ENCODE results near the gene FOXI1.

Gene FOXI1

GRCh38 chr5:170105642-170106611, at the start of gene FOXI1:
Gene FOXI1, plus strand, starts transcription at chr5:170105897. Its CDS starts 61 bp downstream, at chr5:170105958.
- no peak for DNase-seq (ENCODE audit: low read depth)

DNA sequence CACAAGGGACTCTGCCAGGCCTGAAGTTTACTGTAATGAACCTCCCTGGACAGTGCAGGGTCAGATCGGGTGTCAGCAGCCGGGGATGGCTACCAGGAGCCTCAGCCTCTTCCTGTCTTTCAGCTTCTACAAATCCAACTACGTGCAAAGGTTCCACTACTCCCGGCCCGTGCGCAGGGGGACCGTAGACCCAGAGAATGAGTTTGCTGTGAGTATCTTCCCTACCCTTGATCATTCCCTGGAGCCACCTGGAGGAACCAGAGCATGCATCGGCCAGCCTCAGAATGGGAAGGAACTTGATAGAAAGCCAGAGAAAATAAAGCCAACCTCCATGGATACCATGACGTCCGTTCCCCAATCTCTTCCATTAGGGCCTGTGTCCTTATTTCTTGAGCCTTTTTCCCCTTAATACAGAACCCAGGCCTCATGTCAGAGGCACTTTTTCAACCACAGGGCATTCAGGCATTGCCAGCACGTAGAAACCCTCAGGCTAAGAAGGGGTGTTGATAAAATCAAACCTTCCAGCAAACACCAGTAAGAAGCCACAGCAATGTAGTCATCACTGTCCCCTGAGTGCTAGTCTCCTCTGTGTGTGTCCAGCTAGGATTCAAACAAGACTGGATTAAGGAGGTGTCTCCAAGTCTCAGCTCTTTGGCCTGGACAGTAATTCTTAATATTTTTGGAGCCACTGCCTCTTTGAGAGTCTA, 49.0 kb upstream of the FOXI1 start:
- DNase-seq (ENCODE audit: low read depth), result no peak

- DNase-seq (ENCODE audit: low read depth), result no peak
These were observed 48.4 kb upstream of the FOXI1 start for GRCh38 chr5:170057311-170057710.

GRCh38 chr5:170059221-170059620, 46.5 kb upstream of the FOXI1 start:
- DNase-seq (ENCODE audit: low read depth), result no peak

- no peak for DNase-seq (ENCODE audit: low read depth)
These were observed 38.5 kb upstream of the FOXI1 start for GRCh38 chr5:170067152-170067551.

DNA sequence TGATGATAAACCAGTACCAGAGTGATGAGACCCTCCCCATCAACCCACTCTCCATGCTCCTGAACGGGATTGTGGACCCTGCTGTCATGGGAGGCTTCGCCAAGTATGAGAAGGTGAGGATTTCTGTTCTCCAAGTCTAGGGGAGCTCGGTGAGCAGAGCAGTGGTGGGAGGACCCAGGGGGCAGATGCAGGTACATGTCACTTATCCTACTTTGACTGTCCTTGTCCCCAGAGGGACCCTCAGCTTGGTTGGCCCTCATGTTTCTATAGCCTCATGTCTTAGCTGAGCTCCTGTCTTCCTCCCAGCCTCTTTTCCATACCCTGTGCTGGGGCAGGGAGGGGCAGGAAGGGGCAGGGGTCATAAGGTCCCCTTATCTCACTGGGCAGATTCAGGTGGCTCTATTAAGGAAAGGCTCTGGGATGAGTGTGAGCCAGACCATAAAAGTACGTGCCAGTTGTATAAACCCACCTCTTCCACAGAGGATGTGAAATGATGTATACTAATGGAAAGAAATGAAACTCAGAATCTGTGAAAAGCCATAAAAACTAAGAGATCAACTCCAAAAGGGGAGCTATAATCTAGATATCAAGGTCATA, 38.0 kb upstream of the FOXI1 start:
- no peak for DNase-seq (ENCODE audit: low read depth)

DNA sequence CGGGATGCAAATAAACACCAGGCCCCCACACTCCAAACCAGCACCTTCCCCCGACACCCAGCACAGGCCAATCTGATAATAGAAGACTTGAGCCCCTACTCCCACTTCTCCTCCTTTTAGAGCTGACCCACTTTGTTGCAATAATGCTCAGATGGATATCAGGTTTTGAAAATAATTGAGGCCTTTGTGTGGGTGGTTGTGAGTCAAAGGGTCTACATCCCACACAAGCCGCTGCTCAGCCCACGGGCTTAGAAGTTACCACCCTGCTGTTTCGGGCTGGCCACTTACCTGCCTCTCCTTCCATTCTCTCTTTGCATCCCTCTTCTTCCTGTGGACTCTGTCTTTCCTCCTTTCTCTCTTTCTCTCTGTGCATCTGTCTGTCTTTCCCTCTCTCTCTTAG, 36.2 kb upstream of the FOXI1 start:
- DNase-seq (ENCODE audit: low read depth), result no peak

DNA sequence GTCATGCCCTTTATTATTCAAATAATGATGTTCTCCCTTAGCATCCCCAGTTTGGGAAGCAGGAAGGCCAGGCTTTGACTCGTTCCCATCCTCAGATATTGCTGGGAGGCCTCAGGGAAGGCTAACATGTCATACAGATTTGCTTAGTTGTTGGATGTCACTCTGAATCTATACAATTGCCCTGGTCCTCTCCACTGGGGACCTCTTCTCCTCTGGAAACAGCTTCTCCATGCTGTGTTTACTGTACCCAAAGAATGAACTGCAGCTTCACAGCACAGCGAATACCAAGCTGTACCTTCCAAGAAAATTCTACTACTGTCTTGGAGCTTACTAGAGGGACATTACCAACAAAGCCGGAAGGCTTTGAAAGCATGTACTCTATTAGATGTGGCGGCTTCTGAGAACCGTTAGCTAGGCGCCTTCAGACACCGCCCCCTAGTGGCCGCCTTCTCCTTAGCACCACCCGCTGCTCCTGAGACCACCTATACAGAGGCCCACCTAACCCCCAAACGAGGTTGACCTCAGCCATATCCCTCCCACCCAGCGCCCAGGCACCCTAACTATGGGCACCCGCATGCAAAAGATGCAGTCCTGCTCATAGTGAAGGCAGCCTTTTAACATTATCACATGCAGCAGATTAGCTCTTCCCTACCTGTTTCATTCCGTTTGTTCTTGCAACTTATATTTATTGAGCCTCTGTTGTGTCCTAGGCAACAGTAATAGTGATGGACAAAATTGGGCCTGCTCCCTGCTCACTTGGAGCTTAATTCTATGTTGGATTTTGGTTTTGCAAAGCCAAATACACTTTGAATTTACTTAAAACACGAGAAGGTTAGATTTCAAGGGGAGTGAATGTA, 34.9 kb upstream of the FOXI1 start:
- no peak for DNase-seq (ENCODE audit: low read depth)

DNA sequence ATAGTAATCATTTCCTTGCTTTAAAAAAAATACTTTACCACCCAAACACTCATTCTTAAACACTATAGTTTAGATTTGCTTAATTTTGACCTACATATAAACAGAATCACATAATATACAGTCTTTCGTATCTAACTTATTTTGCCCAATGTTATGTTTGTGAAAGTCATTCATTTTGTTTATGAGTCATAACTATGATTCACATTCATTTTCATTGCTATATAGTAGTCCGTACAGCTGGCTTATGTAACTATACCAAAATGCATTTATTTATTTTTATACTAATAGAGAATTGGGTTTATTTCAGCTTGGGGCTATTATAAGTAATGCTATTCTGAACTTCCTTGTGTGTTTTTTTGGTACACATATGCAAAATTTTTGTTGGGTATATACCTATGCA, 33.9 kb upstream of the FOXI1 start:
- no peak for DNase-seq (ENCODE audit: low read depth)

- DNase-seq (ENCODE audit: low read depth), result no peak
These were observed 30.0 kb upstream of the FOXI1 start for GRCh38 chr5:170075696-170076095.

DNA sequence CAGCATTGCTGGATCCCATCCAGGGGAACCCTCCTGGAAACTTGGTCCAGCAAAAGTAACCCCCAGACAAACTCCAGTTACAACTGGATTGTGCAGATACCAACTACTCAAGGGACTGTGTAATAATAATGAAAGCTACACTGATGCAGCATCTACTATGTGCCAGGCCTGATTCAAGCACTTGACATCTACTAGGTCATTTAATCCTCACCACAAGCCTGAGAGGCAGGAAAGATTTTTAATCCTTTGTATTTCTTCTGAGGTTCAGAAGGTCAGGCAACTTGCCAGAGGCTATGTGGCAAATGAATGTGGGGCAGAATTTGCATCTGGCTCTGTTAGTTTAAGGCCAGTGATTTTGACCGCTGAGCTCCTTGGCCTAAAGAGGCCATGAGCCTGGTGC, 29.5 kb upstream of the FOXI1 start:
- no peak for DNase-seq (ENCODE audit: low read depth)

- DNase-seq (ENCODE audit: low read depth), result no peak
These were observed 29.0 kb upstream of the FOXI1 start for GRCh38 chr5:170076739-170077138.

DNA sequence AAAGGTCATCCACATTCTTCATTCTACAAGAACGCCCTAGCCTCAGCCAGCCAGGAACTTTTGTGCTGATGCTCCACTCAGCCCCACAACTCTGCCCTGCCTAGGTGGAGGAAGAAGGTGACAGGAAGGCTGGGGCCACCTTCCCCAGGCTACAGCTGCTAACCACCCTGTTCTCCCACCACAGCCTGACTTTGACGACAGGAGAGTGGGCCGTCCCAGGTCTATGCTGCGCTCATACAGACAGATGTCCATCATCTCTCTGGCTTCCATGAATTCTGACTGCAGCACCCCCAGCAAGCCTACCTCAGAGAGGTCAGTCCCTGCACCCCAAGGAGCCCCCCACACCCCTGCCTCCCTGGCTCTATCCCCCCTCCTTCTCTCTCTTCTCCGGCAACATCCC, 28.2 kb upstream of the FOXI1 start:
- DNase-seq (ENCODE audit: low read depth), result no peak

GRCh38 chr5:170078458-170078857, 27.2 kb upstream of the FOXI1 start:
- no peak for DNase-seq (ENCODE audit: low read depth)

- DNase-seq (ENCODE audit: low read depth), result no peak
These were observed 26.8 kb upstream of the FOXI1 start for GRCh38 chr5:170078931-170079330.

DNA sequence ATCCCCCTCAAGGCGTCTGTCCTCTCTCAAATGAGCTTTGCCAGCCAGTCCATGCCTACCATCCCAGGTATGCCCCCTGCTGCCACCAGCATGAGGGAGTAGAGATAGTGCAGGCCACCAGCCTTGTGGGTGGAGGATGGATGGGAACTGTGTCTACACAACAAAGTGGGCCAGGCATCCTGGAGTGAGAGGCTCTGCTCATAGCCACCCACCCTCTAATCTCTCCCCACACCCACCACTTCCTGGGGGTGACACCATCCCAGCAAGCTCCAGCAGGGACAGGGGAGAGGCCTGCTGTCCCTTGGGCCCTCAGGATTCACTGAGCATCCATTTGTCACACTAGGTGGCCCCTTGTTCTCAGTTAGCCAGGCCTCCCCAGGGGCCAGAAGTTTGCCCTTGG, 25.5 kb upstream of the FOXI1 start:
- DNase-seq (ENCODE audit: low read depth), result no peak

DNA sequence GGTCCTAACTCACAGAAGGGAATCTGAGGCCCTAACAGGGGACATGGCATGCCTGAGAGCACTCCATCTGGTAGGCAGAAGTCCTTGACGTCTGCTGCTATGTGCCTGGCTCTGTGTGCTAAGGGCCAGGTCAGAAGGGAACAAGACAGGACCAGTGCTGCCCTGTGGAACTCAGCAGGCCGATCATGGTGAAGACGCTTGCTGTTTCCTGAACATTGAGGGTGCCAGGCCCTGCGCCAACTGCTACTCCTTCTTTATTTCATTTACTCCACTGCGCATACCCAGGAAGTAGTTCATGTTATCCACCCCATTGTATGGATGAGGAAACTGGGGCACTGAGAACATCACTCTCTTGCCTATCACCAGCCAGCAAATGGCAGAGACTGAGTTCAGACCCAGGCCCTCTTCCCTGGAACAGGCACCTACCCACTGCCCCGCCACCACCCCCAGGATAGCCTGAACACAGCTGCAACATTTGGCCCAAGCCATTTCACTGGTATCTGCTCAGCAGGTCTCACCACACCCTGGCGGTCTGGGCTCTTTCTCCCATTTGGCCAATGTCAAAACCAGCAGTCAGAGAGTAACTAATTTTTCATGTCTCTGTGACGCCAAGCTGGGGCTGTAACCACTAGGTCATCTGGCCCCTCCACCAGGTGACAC, 24.8 kb upstream of the FOXI1 start:
- no peak for DNase-seq (ENCODE audit: low read depth)

DNA sequence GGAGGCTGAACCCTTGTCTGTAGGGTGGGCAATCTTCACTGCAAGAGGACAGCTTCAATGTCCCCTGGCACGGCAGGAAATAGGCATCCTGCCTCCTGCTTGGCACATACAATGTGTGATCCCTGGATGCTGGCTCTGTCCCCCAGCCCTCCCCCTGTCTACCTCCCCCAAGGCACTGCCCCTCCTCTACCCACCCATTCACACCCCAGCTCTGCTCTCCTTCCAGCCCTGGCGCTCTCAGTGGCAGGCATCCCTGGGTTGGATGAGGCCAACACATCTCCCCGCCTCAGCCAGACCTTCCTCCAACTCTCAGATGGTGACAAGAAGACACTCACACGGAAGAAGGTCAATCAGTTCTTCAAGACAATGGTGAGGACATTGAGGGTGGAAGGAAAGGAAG, 24.1 kb upstream of the FOXI1 start:
- DNase-seq (ENCODE audit: low read depth), result no peak

DNA sequence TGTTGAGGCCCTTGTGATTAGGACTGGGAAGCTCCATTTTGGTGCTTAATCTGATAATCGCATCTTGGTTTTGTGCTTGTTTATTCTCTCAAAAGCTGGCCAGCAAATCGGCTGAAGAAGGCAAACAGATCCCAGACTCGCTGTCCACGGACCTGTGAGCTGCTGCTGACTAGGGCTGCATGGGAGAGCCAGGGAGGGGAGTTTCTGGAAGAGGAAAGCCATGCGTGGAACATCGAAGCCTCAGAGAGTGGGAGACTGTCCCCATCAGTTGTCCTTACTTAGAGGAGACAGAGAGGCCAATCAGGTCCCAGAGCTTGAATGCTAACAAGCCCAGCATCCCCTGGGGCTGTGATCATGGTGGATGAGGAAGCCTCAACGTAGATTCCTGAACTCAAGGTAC, 23.0 kb upstream of the FOXI1 start:
- no peak for DNase-seq (ENCODE audit: low read depth)

DNA sequence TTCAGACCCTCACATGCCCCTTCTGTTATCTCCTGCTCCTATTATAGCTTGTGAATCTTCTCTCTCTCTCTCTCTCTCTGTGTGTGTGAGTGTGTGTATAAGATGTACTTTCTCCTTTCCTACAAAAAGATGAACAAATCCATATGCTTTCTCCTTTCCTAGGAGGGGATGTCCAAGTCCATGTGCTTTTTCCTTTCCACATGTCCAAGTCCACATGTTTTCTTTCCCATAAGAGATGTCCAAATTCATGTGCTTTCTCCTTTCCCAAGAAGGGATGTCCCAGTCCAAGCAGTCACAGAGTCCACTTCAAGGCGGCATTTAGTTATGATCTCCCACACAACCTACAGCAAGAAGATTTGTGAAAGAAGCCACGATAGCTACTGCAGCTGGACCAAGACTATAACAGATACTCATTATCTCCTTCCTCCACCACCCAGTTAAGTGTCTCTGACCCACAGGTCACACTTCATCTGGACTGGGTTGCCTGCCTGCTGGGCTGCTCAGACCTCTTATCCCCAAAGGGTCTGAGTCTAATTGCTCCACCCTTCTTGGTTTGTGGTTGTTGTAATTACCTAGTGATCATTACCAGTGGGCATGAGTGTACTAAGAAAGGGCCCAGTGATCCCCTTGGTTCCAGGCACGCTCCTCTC, 18.4 kb upstream of the FOXI1 start:
- no peak for DNase-seq (ENCODE audit: low read depth)
